LNCAP (cell line): ENCODE results near the gene ADAT2.

Source experiments
- TF ChIP-seq, protein P1 (sequence below): fragments of 450-650 bp; IDR thresholded peaks from 2 replicates; pipeline ENCODE4 v1.5.1; 2017; ENCODE audit warnings: mild to moderate bottlenecking

ADAT2 gene

DNA sequence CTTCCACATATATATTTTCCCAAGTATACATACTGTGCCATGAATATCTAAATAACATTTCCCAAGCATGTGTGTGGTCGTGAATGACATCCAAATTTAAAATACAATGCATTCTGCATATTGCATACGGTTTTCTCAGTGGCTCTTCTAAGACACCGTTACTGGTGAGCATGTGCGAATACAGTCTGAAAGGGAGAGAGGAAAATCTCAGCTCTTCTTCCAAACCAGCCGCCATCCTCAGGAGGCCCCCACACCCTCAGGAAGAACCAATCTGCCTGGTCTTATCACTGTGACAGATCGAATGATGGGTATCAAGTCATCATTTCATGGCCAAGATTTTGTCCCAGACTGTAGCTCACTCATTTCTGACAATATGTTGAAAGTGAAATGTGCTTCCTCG, 50.7 kb downstream of the ADAT2 start:
- TF ChIP-seq, protein P1, sequence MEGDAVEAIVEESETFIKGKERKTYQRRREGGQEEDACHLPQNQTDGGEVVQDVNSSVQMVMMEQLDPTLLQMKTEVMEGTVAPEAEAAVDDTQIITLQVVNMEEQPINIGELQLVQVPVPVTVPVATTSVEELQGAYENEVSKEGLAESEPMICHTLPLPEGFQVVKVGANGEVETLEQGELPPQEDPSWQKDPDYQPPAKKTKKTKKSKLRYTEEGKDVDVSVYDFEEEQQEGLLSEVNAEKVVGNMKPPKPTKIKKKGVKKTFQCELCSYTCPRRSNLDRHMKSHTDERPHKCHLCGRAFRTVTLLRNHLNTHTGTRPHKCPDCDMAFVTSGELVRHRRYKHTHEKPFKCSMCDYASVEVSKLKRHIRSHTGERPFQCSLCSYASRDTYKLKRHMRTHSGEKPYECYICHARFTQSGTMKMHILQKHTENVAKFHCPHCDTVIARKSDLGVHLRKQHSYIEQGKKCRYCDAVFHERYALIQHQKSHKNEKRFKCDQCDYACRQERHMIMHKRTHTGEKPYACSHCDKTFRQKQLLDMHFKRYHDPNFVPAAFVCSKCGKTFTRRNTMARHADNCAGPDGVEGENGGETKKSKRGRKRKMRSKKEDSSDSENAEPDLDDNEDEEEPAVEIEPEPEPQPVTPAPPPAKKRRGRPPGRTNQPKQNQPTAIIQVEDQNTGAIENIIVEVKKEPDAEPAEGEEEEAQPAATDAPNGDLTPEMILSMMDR: no peak

DNA sequence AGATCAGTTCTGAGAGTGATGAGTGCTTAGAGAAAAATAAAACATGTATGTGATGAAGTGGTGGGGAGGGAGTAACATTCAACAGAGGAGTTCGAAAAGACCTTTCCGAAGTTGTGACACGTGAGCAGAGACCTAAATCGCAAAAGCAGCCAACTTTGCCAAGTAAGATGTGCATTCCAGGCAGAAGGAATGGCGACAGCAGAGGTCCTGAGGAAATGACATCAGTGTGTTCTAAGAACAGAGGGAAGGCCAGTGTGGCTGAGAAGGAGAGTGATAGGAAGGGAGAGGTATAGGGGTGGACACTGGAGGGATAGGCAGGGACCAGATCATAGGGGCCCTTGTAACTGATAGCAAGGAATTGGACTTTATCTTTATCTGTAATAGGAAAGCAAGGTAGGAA, 51.3 kb downstream of the ADAT2 start:
- TF ChIP-seq, protein P1: no peak

DNA sequence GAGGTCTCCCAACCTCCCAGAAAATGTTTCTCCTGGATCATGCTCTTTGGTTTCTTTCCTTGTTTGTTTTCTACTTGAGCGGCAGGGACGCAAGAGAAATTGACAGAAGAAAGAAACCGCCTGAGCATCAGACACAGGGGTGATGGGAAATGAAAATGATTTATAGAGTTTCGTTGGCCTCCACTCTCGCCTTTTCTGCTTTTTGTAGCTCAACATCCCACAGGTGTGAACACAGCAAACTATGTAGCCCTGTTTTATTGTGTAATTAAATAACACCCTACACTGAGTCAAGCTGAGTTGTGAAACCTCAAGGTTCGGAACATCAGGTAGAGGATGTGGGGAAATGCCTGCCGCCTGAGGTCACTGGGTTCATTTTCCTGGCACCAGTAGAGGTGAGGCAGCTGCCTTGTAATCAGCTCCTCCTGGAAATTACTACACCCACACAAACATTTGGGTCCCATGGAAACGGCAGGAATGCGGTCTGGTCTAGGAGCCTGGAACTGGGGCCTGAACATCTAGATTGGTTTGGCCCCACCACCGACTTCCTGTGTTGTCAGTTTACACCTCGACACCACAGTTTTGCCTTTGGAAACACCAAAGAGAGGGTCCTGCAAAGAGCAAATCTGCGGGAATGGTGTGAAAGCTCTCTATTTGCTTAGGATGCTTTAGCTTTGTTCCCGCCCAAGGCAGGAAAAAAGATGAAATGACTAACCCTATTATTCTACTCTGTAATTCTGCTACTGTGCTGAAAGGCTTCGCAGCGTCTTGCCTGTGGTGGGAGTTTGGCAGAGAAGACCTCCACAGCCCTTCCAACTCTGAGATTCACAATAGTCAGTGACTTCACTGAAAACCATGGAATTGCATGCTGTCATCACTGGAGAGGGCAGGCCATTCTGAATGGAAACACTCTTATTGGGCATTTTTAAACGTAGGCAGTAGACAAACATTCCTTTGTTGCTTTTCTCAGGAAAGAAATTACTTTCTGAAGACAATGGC, 53.0 kb downstream of the ADAT2 start:
- TF ChIP-seq, protein P1: no peak

DNA sequence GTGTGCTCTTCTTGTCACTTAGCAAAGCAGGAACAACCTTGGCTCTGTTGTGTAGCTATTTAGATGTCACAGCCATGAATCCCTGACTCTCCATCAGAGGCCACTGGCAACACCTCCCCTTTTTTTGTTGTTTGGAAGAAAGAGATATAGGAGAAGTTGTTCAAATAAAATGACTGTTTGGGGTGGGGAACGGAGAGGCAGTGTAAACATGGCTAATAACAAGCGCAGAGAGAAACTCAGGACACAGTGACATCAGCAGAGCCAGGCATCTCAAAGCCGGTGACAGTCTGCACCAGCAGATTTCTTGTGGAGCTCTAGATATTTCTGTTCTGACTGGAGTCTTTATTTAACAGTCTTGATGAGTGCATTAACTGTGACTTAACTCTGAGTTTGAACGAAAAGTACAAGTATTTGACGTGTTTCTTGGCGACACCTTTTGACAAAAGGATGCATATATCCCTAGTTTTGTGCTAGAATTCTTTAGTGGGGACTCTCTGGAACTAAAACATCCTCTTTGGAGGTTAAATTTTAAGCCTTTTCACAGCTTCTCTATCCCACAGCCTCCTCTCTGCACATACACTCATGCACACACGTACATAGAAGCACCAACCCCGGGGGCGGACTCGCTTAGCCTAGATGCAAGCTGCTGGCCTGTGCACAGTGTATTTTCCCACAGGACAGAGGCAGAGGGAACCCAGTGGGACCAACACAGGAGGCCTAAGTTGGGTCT, 53.8 kb downstream of the ADAT2 start:
- TF ChIP-seq, protein P1: no peak

DNA sequence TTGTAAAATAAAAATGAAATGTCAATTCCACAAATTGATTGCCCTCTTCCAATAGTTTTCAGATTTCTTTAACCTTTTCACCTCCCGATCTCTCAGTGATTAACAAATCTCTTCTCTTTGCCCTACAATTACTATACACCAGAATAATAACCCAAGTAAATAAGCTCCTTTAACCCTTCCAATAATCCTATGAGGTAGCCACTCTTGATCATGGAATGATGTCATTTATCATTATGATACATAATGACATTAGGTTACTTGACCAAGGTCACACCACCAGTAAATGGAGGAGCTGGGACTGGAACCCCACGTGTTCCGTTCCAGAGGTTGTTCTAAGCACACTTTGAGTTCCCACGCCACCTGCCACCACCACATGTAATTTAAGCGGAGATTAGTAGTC, 54.8 kb downstream of the ADAT2 start:
- TF ChIP-seq, protein P1: no peak

DNA sequence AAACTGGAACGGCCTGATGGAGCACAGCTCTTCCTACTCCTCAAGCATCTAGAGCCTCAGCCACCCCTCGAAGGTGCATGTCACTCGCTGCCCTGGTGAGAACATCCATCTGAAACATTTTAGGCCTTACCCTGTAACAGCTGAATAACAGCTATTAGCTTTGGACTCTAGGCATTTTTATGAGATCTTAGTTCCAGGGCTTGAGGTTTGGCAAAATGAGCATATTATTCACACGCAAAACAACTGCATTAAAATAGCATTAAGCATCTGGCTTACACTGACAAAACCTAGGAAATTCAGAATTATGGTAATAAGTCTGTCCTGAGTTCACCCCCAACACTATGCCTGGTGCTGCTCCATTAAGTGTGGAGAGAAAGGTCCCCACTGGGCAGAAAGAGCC, 56.1 kb downstream of the ADAT2 start:
- TF ChIP-seq, protein P1: no peak

DNA sequence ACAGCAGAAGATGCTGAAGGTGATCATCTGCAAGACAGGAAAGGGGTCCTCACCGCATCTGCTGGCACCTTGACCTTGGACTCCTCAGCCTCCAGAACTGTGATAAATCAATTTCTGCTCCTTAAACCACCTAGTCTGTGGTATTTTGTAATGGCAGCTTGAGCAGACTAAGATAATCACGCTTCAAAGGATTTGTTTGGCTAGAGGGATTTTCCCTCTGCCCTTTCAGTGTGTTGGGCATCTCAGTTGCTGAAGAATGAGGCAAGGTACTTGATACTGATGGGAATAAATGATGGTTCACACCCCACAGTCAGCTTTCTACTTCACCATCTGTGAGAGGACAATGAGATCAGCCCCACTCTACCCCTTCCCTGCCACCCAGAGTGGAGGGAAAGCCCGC, 60.2 kb downstream of the ADAT2 start:
- TF ChIP-seq, protein P1: no peak
